GM12872 (cell line): ENCODE results near the gene ENTPD3.

ENCODE experiments used
- CTCF ChIP-seq: IDR thresholded peaks from 3 replicates; pipeline ENCODE4 v1.5.1; 2011; ENCODE audit warnings: low read depth, mild to moderate bottlenecking, low read length, moderate library complexity; ENCODE audit not compliant: insufficient read depth

ENTPD3 gene

GRCh38 chr3:40477666-40478065 is 90.7 kb downstream of the ENTPD3 start:
- TF ChIP-seq CTCF, result no peak
